LNCAP (cell line): ENCODE measurements around the gene KRTAP10-2.

Source experiments
- CTCF ChIP-seq: fragments of 450-650 bp; IDR thresholded peaks from 2 replicates; pipeline ENCODE4 v1.5.1; 2017; ENCODE audit warnings: mild to moderate bottlenecking

Gene KRTAP10-2

GRCh38 chr21:44594406-44594916, 43.2 kb upstream of the KRTAP10-2 start:
- TF ChIP-seq CTCF = no peak

GRCh38 chr21:44593598-44594405, 42.5 kb upstream of the KRTAP10-2 start:
- no peak for TF ChIP-seq CTCF

- no peak for TF ChIP-seq CTCF
These were observed 41.4 kb upstream of the KRTAP10-2 start, which contains the start of gene KRTAP10-6 for GRCh38 chr21:44592446-44593311. Gene KRTAP10-6, minus strand, starts transcription at chr21:44592505. Its CDS starts 21 bp downstream, at chr21:44592484.

GRCh38 chr21:44590311-44590721, 39.0 kb upstream of the KRTAP10-2 start:
- TF ChIP-seq CTCF = no peak

- TF ChIP-seq CTCF = no peak
These were observed 38.4 kb upstream of the KRTAP10-2 start for GRCh38 chr21:44589586-44590305.

GRCh38 chr21:44589094-44589493, 37.8 kb upstream of the KRTAP10-2 start:
- TF ChIP-seq CTCF = no peak

- TF ChIP-seq CTCF = no peak
These were observed 34.6 kb upstream of the KRTAP10-2 start for GRCh38 chr21:44585892-44586291.
